Neural cell (in vitro differentiated cells): ENCODE data around the gene ZNF142. TPM values are rescaled to one million over a fixed set of nuclear protein-coding genes. Genes with fewer than 3 reads are reported as not detected.

Experiments
- H2AFZ ChIP-seq: fragments of 200-600, 300-800 bp; sonication (generic), shearing (Covaris generic); 2 replicates; pipeline ENCODE4 v1.6.0; 2014; ENCODE audit warnings: low read depth, mild to moderate bottlenecking, antibody characterized with exemption, low read length, moderate library complexity
- H3F3A ChIP-seq: fragments of 200-600 bp; shearing (Covaris generic); 2 replicates; pipeline ENCODE4 v1.6.1; 2016; ENCODE audit warnings: mild to moderate bottlenecking, moderate library complexity, mixed read lengths, antibody characterized with exemption, low read length; ENCODE audit not compliant: insufficient read depth, poor library complexity, severe bottlenecking
- H3K27ac ChIP-seq: fragments of 200-600, 300-800 bp; sonication (generic), shearing (Covaris generic); 2 replicates; pipeline ENCODE4 v1.5.1; 2014; ENCODE audit warnings: mild to moderate bottlenecking, low read length, moderate library complexity
- H3K27me3 ChIP-seq: fragments of 300-800, 200-600 bp; sonication (generic), shearing (Covaris generic); 2 replicates; pipeline ENCODE4 v1.6.0; 2014; ENCODE audit warnings: mild to moderate bottlenecking, low read depth, low read length, moderate library complexity; ENCODE audit not compliant: insufficient read depth
- H3K36me3 ChIP-seq: fragments of 300-800, 200-600 bp; sonication (generic), shearing (Covaris generic); 2 replicates; pipeline ENCODE4 v1.5.1; 2014; ENCODE audit warnings: mild to moderate bottlenecking, antibody characterized with exemption, low read length, moderate library complexity; ENCODE audit not compliant: insufficient read depth
- H3K4me2 ChIP-seq: fragments of 300-800, 200-600 bp; sonication (generic), shearing (Covaris generic); 2 replicates; pipeline ENCODE4 v1.6.0; 2014; ENCODE audit warnings: mild to moderate bottlenecking, low read length
- H3K4me3 ChIP-seq: fragments of 300-800, 200-600 bp; sonication (generic), shearing (Covaris generic); 2 replicates; pipeline ENCODE4 v1.5.1; 2014; ENCODE audit warnings: mild to moderate bottlenecking, low read length, moderate library complexity
- H3K79me2 ChIP-seq: fragments of 200-600 bp; shearing (Covaris generic); replicated peaks from 2 replicates; pipeline ENCODE4 v1.6.0; 2014; ENCODE audit warnings: mild to moderate bottlenecking, low read length, moderate library complexity; ENCODE audit not compliant: insufficient read depth
- H3K9ac ChIP-seq: fragments of 300-800, 200-600 bp; sonication (generic), shearing (Covaris generic); 2 replicates; pipeline ENCODE4 v1.6.1; 2016; ENCODE audit warnings: mild to moderate bottlenecking, low read length, mixed read lengths
- H3K9me2 ChIP-seq: fragments of 200-600 bp; shearing (Covaris generic); 2 replicates; pipeline ENCODE4 v1.6.1; 2016; ENCODE audit warnings: mild to moderate bottlenecking, low read length, mixed read lengths; ENCODE audit not compliant: insufficient read depth
- H3K9me3 ChIP-seq: fragments of 200-600, 300-800 bp; sonication (generic), shearing (Covaris generic); 2 replicates; pipeline ENCODE4 v1.6.1; 2016; ENCODE audit warnings: mild to moderate bottlenecking, mixed run types, low read length, moderate library complexity, mixed read lengths
- H4K20me1 ChIP-seq: fragments of 200-600 bp; shearing (Covaris generic); 2 replicates; pipeline ENCODE4 v1.6.1; 2016; ENCODE audit warnings: mild to moderate bottlenecking, mixed run types; ENCODE audit not compliant: insufficient read depth
- CTCF ChIP-seq: fragments of 450-650 bp; IDR thresholded peaks from 2 replicates; pipeline ENCODE4 v1.5.1; 2014; ENCODE audit warnings: antibody characterized with exemption, mild to moderate bottlenecking, moderate library complexity; ENCODE audit not compliant: poor library complexity, severe bottlenecking
- EP300 ChIP-seq: fragments of 450-650 bp; conservative IDR thresholded peaks from 2 replicates; pipeline ENCODE4 v1.6.1; 2014; ENCODE audit warnings: antibody characterized with exemption, mild to moderate bottlenecking, moderate library complexity; ENCODE audit not compliant: poor library complexity, severe bottlenecking
- EZH2 ChIP-seq: fragments of 200-600, 300-800 bp; shearing (Covaris generic), sonication (generic); IDR thresholded peaks from 2 replicates; pipeline ENCODE4 v1.6.1; 2014; ENCODE audit warnings: antibody characterized with exemption, low read length, borderline replicate concordance, mild to moderate bottlenecking; ENCODE audit not compliant: insufficient read depth, poor library complexity, severe bottlenecking
- MXI1 ChIP-seq: fragments of 450-650 bp; conservative IDR thresholded peaks from 2 replicates; pipeline ENCODE4 v1.6.1; 2014; ENCODE audit warnings: antibody characterized with exemption, mild to moderate bottlenecking; ENCODE audit not compliant: poor library complexity, severe bottlenecking
- POLR2AphosphoS5 ChIP-seq: IDR thresholded peaks from 2 replicates; pipeline ENCODE4 v1.6.1; 2012
- RAD21 ChIP-seq: fragments of 450-650 bp; conservative IDR thresholded peaks from 2 replicates; pipeline ENCODE4 v1.6.1; 2014; ENCODE audit warnings: antibody characterized with exemption, mild to moderate bottlenecking, moderate library complexity
- REST ChIP-seq: IDR thresholded peaks from 2 replicates; pipeline ENCODE4 v1.6.1; 2012; ENCODE audit warnings: borderline replicate concordance
- SMC3 ChIP-seq: fragments of 450-650 bp; conservative IDR thresholded peaks from 2 replicates; pipeline ENCODE4 v1.6.1; 2014; ENCODE audit warnings: antibody characterized with exemption, mild to moderate bottlenecking, moderate library complexity; ENCODE audit not compliant: poor library complexity
- TAF1 ChIP-seq: IDR thresholded peaks from 2 replicates; pipeline ENCODE4 v1.6.1; 2012; ENCODE audit warnings: low read depth
- polyA plus RNA-seq: library from polyadenylated mRNA; depleted of rRNA; stranded (reverse); fragments of >200 nt; gene quantifications from 2 replicates; pipeline ENCODE4 v1.2.3, GENCODE V29; 2014

Gene ZNF142
- polyA plus RNA-seq, 1 donor from 2014 or later, result 4.8 TPM

GRCh38 chr2:218648088-218648786, 11.2 kb downstream of the ZNF142 start:
- Histone ChIP-seq H3K4me3 (no peak overlapping the region), H3K27me3 (no peaks in the 10 kb centered on the region), H3K36me3 (peaks cover 15% of the 10 kb centered on the region), H3F3A (no peaks in the 10 kb centered on the region), H3K79me2 (no peaks in the 10 kb centered on the region), H3K9me3 (no peaks in the 10 kb centered on the region), H3K9ac (no peak overlapping the region), H3K9me2 (no peaks in the 10 kb centered on the region), H2AFZ (no peak overlapping the region), H3K27ac (no peak overlapping the region), H3K4me2 (no peak overlapping the region), H4K20me1 (no peaks in the 10 kb centered on the region)
- TF ChIP-seq REST (no peak), RAD21 (peak; percentile 65), MXI1 (peak; percentile 25), SMC3 (peak; percentile 71), CTCF (peak; percentile 74), EP300 (no peak)

- Histone ChIP-seq H3K79me2 (no peaks in the 10 kb centered on the region), H3K27ac (no peak overlapping the region), H3K9me3 (no peaks in the 10 kb centered on the region), H4K20me1 (no peaks in the 10 kb centered on the region), H2AFZ (no peak overlapping the region), H3K4me3 (no peak overlapping the region), H3K4me2 (no peak overlapping the region), H3K27me3 (no peaks in the 10 kb centered on the region), H3K9me2 (no peaks in the 10 kb centered on the region), H3K36me3 (peaks cover 19% of the 10 kb centered on the region), H3K9ac (no peak overlapping the region), H3F3A (no peaks in the 10 kb centered on the region)
- TF ChIP-seq REST (no peak), EZH2 (no peak), RAD21 (no peak), EP300 (no peak), CTCF (no peak), POLR2AphosphoS5 (no peak), MXI1 (no peak), TAF1 (no peak), SMC3 (no peak)
Measured at GRCh38 chr2:218645126-218645525, 14.3 kb downstream of the ZNF142 start.
